HG03175 (cell line): ENCODE results near the gene CLASP1.
"Not testable (repeated sequence)": the region's sequence is repeated elsewhere in the genome, so short reads cannot be mapped to it uniquely, and the experiment has no call there.

Experiments
- ATAC-seq: cut with Tn5 transposase; IDR thresholded peaks from one replicate; pipeline ENCODE4 v1.9.1; 2021; ENCODE audit warnings: mild to moderate bottlenecking, moderate library complexity; ENCODE audit not compliant: unreplicated experiment

Gene CLASP1

DNA sequence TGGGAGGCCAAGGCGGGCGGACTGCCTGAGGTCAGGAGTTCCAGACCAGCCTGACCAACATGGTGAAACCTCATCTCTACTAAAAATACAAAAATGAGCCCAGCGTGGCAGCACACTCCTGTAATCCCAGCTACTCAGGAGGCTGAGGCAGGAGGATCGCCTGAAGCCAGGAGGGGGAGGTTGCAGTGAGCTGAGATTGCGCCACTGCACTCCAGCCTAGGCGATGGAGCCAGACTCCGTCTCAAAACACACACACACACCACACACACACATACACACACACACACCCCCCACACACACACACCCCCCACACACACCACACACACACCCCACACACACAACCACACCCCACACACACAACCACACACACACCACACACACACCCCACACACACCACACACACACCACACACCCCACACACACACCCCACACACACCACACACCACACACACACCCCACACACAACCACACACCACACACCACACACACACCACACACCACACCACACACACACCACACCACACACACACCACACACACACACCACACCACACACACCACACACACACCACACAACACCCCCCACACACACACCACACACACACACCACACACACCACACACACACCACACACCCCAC is 170.8 kb downstream of the CLASP1 start:
- ATAC-seq: not testable (repeated sequence)

DNA sequence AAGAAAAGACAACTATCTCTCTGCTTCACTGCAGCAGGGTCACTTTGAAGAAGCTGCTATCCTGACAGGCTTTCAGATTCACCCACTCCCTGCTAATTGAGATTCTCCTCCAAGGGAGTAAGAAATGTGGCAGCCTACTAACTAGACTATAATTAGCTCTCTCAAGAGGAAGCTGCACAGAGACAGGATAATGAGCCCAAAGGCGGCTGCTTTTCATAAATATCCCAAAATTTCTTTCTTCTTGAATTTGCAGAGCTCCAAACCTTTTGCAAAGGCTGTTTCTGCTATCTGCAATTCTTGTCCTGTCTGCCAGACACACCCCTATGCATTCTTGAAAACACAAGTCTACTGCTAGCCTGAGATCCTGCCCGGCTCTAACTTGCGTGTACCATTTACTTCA is 172.6 kb downstream of the CLASP1 start:
- ATAC-seq: no peak

DNA sequence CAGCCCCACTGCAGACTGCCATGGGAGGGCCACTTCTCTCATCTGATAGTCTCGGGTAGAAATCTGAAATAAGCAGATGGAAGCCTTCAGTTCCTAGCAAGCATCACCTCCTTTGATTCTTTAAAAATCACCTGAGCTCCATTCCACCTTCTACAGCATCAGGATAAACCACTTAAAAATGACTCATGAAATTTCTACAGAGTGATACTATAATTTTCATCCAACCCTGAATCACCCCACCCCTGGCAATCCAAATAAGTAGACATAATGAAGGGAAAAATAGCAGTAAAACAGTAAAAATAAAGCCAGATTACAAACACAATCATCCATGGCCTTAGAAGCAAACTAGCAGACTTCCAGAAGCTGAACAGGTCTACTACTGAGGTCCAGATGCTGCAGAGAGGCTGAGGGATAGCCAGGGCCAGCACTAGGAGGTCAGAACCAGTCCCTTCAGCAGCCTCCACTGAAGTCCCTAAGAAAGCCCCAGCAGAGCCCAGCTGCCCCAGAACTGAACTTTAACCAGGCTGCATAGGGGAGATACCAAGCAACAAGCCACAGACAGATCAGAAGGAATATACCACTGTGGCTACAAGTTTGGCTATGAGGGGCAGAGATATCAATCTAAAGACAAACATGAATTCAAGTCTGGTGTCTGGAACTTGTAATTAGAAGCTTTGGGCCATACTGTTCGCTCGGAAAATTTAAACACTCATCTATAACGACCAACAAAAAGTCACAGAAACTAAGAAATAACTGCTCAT is 173.3 kb downstream of the CLASP1 start:
- ATAC-seq: no peak

DNA sequence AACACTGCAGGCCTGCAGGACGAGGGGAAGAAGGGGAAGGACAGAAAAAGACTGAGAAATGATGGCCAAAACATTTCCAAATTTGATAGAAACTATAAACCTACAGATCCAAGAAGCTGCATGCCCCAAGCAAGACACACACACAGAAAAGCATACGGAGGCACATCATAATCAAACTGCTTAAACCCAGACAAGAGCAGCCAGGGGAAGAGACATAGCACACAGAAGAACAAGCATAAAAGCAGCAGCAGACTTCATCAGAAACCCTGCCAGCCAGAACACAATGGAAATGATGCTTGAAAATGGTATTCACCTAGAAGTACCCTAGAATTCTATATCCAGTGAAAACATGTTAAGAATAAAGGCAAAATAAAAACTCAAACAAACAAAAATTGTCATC is 175.8 kb downstream of the CLASP1 start:
- no peak for ATAC-seq

DNA sequence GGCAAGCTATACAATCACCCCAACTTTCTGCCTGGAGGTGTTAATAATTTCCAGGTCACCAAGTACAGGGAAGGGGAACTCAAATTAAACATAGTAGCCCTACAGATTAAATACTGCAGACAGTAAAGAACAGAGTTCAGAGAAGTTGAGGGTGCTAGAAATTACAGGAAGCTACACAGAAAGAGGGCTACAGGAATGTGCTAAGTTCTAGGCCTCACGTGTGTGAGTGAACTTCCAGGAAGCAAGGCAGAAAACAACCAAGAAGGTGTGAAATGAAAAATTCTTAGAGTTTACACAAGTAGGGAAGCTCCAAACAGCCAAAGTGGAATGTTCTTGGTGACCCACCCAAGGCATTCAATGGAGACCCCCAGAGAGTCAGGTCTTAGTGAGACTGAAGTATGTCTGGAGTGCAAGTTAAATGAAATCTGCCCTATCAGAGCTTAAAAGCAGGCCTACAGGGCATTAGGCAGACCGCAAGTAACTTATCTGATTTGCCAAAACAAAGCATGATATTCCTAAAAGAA is 176.7 kb downstream of the CLASP1 start:
- no peak for ATAC-seq

DNA sequence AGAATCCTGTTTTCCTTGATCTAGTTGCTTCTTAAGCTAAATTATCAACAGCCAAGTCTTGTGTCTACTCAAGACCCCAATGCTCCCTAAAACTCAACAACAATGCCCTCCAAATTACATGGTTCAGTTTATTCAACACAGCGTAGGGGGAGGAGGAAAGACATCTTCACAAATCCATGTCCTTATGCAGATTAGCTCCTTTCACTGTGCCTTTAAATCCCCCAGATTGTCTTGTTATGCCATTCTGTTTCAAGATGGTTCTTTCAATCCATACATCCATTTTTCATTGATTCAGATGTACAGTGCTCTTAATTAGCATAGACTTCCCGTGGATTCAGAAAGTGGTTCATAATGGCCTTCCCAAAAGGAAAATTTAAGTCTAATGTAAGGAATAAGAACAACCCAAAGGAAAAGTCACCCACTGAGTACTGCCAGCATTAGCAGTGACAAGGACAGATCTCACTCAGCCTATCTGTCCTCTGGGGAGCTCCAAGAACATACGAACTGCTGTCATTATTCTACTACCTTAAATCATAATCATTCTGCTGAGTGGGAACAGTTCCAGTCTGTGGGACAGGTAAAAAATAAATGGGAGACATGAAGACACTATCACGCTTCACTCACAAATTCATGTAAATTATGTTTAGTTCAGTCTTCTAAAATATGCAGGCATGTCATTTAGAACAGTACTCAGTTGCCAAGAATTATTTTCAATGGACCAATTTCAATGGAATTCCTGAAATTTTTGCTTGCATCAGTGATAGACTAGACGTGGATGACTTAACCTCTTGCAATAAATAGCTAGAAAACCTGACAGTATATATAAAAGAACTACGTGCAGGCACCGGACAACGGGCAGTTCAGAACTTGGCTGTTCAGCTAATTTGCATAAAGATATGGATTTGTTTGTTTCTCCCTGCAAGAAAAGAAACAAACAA is 177.5 kb downstream of the CLASP1 start:
- no peak for ATAC-seq

DNA sequence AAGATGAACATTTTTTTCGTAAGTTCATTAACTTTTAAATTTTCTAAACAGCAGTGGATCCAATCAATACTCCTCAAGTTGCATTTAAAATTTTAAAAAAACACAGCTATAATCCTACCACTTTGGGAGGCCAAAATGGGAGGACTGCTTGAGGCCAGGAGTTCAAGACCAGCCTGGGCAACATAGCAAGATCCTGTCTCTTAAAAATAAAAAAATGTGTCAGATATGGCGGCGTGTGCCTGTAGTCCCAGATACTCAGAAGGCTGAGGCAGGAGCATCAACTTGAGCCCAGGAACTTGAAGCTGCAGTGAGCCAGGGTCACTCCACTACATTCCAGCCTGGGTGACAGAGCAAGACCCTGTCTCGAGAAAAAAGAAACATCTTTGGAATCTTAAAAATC is 178.3 kb downstream of the CLASP1 start:
- no peak for ATAC-seq

DNA sequence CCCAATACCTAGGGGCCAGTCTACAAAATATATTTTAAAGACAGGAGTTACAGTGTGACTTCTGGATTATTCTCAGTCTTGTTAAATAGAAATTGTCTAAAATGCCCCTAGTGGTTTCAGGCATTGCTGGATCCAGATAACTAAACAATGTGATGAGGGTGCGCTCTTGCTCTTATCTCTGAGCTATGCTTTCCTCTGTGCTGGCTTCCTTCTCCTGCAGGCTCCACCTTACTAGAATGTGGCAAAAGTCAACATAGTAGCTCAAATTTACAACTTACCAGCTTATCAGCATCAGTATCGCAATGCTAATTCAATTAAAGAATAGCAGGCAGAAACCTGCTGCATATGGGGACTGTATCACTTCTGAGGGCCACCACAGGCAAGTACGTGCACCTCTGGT is 179.9 kb downstream of the CLASP1 start:
- ATAC-seq: no peak

DNA sequence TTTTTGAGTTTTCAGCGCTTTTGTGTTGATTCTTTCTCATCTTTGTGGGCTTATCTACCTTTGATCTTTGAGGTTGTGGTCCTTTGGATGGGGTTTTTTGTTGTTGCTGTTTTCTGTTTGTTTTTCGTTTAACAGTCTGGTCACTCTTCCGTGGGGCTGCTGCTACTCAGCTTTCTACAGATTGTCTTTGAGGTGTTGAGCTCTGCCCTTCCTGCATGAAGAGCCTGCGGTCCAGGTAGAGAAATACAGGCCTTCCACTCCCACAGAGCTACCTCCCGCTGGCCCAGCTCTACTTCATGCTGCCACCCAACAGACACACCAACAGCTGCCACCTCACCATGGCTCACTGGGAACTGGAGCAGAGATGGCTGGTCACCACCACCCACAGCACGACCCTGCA is 180.3 kb downstream of the CLASP1 start:
- ATAC-seq: no peak

DNA sequence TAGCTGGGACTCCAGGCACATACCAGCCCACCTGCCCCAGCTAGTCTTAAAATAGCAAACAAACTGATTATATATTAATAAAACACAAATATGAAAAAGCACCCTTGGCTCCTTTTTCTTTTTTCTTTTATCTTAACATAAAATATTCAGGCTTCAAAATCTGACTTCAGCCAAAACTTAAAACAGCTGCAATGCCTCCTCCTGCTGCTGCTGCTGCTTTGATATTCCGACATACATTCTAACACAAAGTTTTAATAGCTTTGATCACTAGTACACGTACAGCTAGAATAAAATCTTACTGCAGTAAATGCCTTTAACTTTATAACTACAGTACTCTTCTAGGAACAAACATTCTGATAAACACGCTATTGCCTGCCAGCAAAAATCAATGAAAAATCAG is 190.0 kb downstream of the CLASP1 start:
- no peak for ATAC-seq

DNA sequence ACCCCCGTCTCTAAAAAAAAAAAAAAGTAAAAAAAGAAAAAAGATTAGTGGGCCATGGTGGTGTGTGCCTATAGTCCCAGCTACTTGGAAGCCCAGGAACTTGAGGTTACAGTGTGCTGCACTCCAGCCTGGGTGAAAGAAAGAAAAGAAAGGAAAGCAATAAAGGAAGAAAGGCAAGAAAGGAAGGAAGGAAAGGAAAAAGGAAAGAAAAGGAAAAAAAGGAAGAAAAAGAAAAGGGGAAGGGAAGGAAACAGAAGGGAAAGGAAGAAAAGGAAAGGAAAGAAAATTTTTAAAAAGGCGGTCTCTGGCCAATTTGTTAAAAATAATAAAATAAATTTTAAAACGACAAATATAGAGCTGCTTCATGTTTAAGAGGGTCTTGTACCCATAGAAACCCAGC is 192.9 kb downstream of the CLASP1 start:
- ATAC-seq: no peak

DNA sequence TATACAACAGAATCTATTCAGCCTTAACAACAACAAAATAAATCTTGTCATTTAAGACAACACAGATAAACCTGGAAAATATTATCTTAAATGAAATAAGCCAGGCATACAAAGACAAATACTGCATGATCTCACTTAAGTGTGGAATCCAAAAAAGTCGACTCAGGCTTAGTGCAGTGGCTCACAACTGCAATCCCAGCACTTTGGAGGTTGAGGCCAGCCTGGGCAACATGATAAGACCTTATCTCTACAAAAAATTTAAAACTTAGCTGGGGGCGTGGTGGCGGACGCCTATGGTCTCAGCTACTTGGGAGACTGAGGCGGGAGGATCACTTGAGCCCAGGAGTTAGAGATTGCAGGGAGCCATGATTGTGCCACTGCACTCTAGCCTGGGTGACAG is 193.8 kb downstream of the CLASP1 start:
- ATAC-seq: no peak

DNA sequence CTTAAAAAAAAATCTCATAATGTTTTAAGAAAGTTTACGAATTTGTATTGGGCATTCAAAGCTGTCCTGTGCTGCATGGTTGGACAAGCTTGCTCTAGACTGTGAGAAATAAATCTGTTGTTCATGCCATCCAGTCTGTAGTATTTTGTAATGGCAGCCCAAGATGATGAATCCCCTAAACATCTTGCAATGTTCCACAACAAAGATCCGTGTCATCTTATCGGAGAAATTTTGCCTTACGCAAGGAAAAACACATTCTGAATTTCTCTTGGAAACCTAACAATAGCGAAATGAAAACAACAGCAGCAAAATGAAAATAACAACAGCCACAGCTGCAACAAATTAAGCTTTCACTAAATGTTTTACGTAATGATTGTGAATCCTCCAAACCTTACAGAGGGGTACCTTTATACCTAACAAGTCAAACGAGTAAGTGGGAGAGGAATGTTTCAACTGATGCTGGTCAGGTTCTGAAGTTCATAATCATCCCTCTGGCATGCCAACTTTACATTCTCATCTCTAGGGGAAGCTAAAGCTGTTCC is 194.6 kb downstream of the CLASP1 start:
- ATAC-seq: no peak

DNA sequence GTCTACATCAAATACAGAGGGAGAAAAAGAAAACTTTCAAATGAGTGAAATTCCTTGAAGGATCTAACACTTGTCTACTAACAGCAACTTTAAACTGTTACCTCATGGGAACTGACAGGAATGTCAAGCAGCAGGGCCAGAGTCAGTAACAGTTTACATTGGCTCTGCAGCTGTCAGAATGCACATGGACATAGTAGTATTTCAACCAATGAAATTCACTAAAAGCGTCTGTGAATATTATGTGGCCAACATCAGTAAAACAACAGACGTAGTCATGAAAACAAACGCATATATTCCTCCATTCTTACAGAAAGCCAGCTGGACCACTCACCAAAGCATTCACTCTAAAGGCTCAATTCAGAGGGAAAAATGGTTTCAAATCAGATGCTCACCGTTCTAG is 197.9 kb downstream of the CLASP1 start:
- ATAC-seq: no peak

DNA sequence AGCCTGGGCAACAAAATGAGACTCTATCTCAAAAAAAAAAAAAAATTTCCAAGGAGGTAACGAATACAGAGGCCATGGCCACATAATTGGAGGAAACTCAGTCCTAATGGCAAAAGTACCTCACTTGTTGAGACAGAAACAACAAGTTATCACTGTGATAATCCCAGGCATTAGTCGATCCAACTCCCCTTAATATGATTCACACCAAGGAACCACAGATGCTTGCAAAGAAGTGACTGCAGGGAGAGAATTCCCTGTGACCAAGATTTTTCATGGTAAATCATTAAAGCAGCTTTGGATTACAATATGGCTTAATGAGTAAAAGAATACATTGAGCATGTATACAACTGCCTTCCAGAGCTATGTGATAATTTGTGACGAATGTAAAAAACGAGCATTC is 199.0 kb downstream of the CLASP1 start:
- ATAC-seq: no peak

DNA sequence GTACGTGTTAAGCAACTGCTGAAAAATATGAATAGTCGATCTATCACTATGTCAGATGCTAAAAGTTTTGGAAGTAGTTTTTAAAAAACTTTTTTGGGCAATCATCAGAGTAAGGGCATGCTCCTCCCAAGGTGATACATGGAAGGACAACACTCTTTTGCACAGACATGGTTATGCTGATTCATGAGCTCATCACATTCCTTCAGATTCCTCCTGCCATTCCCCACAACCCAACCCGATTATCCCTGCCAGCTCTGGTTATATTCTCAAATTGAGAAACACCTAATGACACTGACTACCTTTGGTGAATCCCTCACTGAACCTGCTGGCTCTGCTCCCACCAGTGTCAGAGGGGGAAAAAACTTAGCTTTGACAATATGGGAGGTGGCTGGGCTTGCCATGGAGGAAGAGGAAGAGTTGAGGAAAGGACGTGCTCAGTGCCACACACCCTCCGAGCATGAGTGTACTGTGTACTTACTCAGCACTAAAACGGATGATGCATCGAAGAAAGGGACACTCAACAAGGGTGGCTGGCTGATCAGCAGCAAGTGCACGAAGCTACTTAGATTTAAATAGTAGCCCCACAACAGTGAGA is 202.5 kb downstream of the CLASP1 start:
- ATAC-seq: no peak

DNA sequence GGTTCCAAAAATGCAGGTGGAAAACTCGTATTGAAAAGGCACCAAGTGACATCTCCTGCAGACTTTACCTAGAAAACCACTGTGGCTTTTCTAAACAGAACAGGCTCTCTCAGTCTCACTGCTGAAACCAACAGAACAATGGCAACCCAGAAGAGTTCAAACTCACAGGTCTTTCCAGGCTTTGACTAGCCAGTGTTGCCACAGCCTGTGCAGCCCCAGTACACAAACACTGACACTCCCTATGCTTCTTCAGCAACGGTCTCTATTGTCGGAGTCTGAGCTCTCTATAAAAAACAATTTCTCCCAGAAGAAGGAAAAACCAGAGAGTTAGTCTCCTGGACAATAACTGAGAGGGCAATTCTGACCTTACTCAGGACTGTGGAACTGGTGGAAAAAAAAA is 206.4 kb downstream of the CLASP1 start:
- ATAC-seq: no peak

DNA sequence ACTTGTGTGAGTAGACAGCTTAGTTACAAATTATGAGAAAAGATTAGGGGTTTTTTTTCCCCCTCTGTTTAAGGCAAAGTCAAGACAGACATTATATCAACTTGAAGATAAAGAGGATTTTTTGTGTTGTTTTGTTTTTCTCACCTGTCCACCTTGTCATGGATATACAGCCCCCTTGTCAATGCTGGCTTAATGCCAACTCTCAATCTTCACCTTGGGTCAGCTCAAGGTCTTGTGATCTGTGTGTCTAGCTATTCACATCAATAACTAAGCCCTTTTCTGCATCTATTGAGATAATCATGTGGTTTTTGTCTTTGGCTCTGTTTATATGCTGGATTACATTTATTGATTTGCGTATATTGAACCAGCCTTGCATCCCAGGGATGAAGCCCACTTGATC is 211.0 kb downstream of the CLASP1 start:
- not testable (repeated sequence) for ATAC-seq

DNA sequence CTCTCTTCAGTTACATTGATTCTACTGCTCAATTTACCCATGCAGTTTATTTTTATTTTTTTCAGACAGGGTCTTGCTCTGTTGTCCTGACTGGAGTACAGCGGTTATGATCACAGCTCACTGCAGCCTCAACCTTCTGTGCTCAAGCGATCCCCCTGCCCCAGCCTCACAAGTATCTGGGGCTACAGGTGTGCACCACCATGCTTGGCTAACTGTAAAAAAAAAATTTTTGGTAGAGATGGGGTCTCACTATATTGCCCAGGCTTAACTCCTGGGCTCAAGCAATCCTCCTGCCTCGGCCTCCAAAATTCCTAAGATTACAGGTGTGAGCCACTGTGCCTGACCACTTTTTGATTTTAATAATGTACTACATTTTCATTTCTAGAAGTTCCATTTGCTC is 212.3 kb downstream of the CLASP1 start:
- no peak for ATAC-seq

DNA sequence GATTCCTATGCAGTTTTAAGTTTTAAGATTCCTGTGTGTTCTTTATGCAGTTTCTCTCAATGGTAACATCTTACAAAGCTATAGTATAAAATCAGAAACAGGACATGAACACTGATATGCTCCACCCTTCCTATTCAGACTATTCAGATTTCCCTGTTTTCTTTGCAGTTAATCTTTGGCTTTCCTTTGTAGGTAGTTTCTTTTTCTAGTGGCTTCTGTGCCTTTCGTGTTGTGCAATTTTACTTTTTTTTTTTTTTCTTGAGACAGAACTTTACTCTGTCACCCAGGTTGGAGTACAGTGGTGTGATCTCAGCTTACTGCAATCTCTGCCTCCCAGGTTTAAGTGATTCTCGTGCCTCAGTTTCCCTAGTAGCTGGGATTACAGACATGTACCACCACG is 213.5 kb downstream of the CLASP1 start:
- ATAC-seq: no peak

DNA sequence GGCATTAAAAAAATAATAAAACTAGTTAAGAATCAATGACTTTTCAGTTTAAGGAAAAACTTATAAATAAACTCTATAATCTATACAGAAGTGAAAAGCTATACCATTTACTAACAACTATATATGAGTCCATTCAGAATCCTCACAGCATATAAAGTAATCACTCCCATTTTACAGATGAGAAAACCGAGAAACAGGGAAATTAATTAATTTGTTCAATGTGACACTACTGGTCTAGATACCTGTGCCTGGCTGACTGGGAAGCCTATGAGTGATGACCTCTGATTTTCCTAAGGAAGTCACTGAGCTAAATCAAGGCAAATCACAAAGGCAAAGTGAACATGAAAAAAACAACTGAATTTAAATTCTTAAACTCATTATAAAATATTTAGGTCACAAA is 218.0 kb downstream of the CLASP1 start:
- ATAC-seq: no peak
